ENCODE results near the gene ZCCHC13. TPM values are rescaled to one million over a fixed set of nuclear protein-coding genes. Genes with fewer than 3 reads are reported as not detected.
"Not testable (repeated sequence)": the region's sequence is repeated elsewhere in the genome, so short reads cannot be mapped to it uniquely, and the experiment has no call there.

Gene ZCCHC13
- total and polyA plus RNA-seq, 2 experiments from 2014 or later = not detected

- H3K4me2 ChIP-seq (ENCODE audit: unreplicated experiment) = no peak overlapping the region
- no peak overlapping the region for H3K4me3 ChIP-seq
- WGBS, 2 experiments (ENCODE audit: low coverage in 1 of 2, low lambda C conversion rate in 2 of 2, missing lambda C conversion rate in 2 of 2) = 92 to 97% methylated on average over 4 of the region's 4 CpGs
- H3K9me2 ChIP-seq (ENCODE audit: insufficient read depth) = no peaks in the 10 kb centered on the region
- no peak overlapping the region for H3K27ac ChIP-seq
- no peak for DNase-seq
- in situ Hi-C loops (cut with MboI) = no loop called here
- no peaks in the 10 kb centered on the region for H3K36me3 ChIP-seq (ENCODE audit: low read depth)
- H3K4me1 ChIP-seq (ENCODE audit: insufficient read depth) = no peaks in the 10 kb centered on the region
- no peaks in the 10 kb centered on the region for H3K27me3 ChIP-seq (replicated peaks; ENCODE audit: insufficient read depth)
- no peak for TF ChIP-seq EZH2 (IDR thresholded peaks at IDR 0.05; ENCODE audit: insufficient read depth, poor library complexity, severe bottlenecking)
- TF ChIP-seq EZH2phosphoT487 (IDR thresholded peaks at IDR 0.05; ENCODE audit: insufficient read depth, low read depth) = no peak
- no peaks in the 10 kb centered on the region for H4K20me1 ChIP-seq (ENCODE audit: insufficient read depth)
- no peaks in the 10 kb centered on the region; the same call in 1 of the 2 replicates for H3K79me2 ChIP-seq (ENCODE audit: insufficient read depth)
- no peak overlapping the region for H3K9ac ChIP-seq
- H3K9me3 ChIP-seq (ENCODE audit: low read depth) = no peaks in the 10 kb centered on the region
- H2AFZ ChIP-seq = no peak overlapping the region
- H3F3A ChIP-seq (ENCODE audit: insufficient read depth) = no peaks in the 10 kb centered on the region
Observed at GRCh38 chrX:74297766-74298165, 6.2 kb upstream of the ZCCHC13 start.

GRCh38 chrX:74300869-74301268, 3.1 kb upstream of the ZCCHC13 start:
- H2AFZ ChIP-seq = no peak overlapping the region
- H3K9ac ChIP-seq = no peak overlapping the region
- H3K9me3 ChIP-seq (ENCODE audit: low read depth) = no peaks in the 10 kb centered on the region
- H3F3A ChIP-seq (ENCODE audit: insufficient read depth) = no peaks in the 10 kb centered on the region
- H3K4me2 ChIP-seq (ENCODE audit: unreplicated experiment) = no peak overlapping the region
- H3K9me2 ChIP-seq (ENCODE audit: insufficient read depth) = no peaks in the 10 kb centered on the region
- no peaks in the 10 kb centered on the region for H3K4me1 ChIP-seq (ENCODE audit: insufficient read depth)
- 53 to 63% methylated on average over 4 of the region's 4 CpGs for WGBS, 2 experiments (ENCODE audit: low coverage in 1 of 2, low lambda C conversion rate in 2 of 2, missing lambda C conversion rate in 2 of 2)
- no peak overlapping the region for H3K4me3 ChIP-seq
- H3K36me3 ChIP-seq (ENCODE audit: low read depth) = no peaks in the 10 kb centered on the region
- in situ Hi-C loops (cut with MboI) = no loop called here
- no peaks in the 10 kb centered on the region for H4K20me1 ChIP-seq (ENCODE audit: insufficient read depth)
- DNase-seq = no peak
- no peak overlapping the region for H3K27ac ChIP-seq
- no peaks in the 10 kb centered on the region for H3K79me2 ChIP-seq (ENCODE audit: insufficient read depth)
- H3K27me3 ChIP-seq (replicated peaks; ENCODE audit: insufficient read depth) = no peaks in the 10 kb centered on the region
- TF ChIP-seq EZH2phosphoT487 (IDR thresholded peaks at IDR 0.05; ENCODE audit: insufficient read depth, low read depth) (no peak), EZH2 (IDR thresholded peaks at IDR 0.05; ENCODE audit: insufficient read depth, poor library complexity, severe bottlenecking) (no peak)

- no peak overlapping the region for H3K27ac ChIP-seq
- no peaks in the 10 kb centered on the region for H3K36me3 ChIP-seq (ENCODE audit: low read depth)
- no peak overlapping the region for H2AFZ ChIP-seq
- no peak overlapping the region for H3K4me3 ChIP-seq
- H3K79me2 ChIP-seq (ENCODE audit: insufficient read depth) = no peaks in the 10 kb centered on the region
- 30 to 31% methylated on average over 3 to 4 of the region's 4 CpGs for WGBS, 2 experiments (ENCODE audit: low coverage in 1 of 2, low lambda C conversion rate in 2 of 2, missing lambda C conversion rate in 2 of 2)
- no peaks in the 10 kb centered on the region for H3K9me2 ChIP-seq (ENCODE audit: insufficient read depth)
- no peaks in the 10 kb centered on the region for H4K20me1 ChIP-seq (ENCODE audit: insufficient read depth)
- no peaks in the 10 kb centered on the region for H3F3A ChIP-seq (ENCODE audit: insufficient read depth)
- in situ Hi-C loops (cut with MboI) = no loop called here
- no peaks in the 10 kb centered on the region for H3K27me3 ChIP-seq (replicated peaks; ENCODE audit: insufficient read depth)
- no peaks in the 10 kb centered on the region for H3K9me3 ChIP-seq (ENCODE audit: low read depth)
- no peak for DNase-seq
- H3K4me1 ChIP-seq (ENCODE audit: insufficient read depth) = no peaks in the 10 kb centered on the region
- no peak overlapping the region for H3K9ac ChIP-seq
- H3K4me2 ChIP-seq (ENCODE audit: unreplicated experiment) = no peak overlapping the region
- TF ChIP-seq EZH2 (IDR thresholded peaks at IDR 0.05; ENCODE audit: insufficient read depth, poor library complexity, severe bottlenecking) = no peak
- TF ChIP-seq EZH2phosphoT487 (IDR thresholded peaks at IDR 0.05; ENCODE audit: insufficient read depth, low read depth) = no peak
Observed at GRCh38 chrX:74318672-74319071, 14.7 kb downstream of the ZCCHC13 start.

- DNase-seq; H3K27me3 ChIP-seq (replicated peaks; ENCODE audit: insufficient read depth); H3K4me3 ChIP-seq; H3K36me3 ChIP-seq (ENCODE audit: low read depth); H3K9me3 ChIP-seq (ENCODE audit: low read depth); H3K4me1 ChIP-seq (ENCODE audit: insufficient read depth); H3K9me2 ChIP-seq (ENCODE audit: insufficient read depth); H3F3A ChIP-seq (ENCODE audit: insufficient read depth); H3K79me2 ChIP-seq (ENCODE audit: insufficient read depth); in situ Hi-C loops (cut with MboI); H3K27ac ChIP-seq; H3K9ac ChIP-seq; H3K4me2 ChIP-seq (ENCODE audit: unreplicated experiment); H2AFZ ChIP-seq; H4K20me1 ChIP-seq (ENCODE audit: insufficient read depth): not testable (repeated sequence)
- WGBS, 2 experiments (ENCODE audit: low coverage in 1 of 2, low lambda C conversion rate in 2 of 2, missing lambda C conversion rate in 2 of 2) = 88 to 100% methylated on average over 2 of the region's 2 CpGs
Observed at GRCh38 chrX:74319321-74319720, 15.3 kb downstream of the ZCCHC13 start.

GRCh38 chrX:74321191-74321590, 17.2 kb downstream of the ZCCHC13 start:
- Histone ChIP-seq H3K4me1 (ENCODE audit: insufficient read depth) (no peaks in the 10 kb centered on the region), H3F3A (ENCODE audit: insufficient read depth) (no peaks in the 10 kb centered on the region), H3K79me2 (ENCODE audit: insufficient read depth) (no peaks in the 10 kb centered on the region), H3K27me3 (replicated peaks; ENCODE audit: insufficient read depth) (no peaks in the 10 kb centered on the region), H4K20me1 (ENCODE audit: insufficient read depth) (no peaks in the 10 kb centered on the region), H3K4me2 (ENCODE audit: unreplicated experiment) (no peak overlapping the region), H3K9me3 (ENCODE audit: low read depth) (no peaks in the 10 kb centered on the region), H3K9me2 (ENCODE audit: insufficient read depth) (no peaks in the 10 kb centered on the region), H3K27ac (no peak overlapping the region), H3K4me3 (no peak overlapping the region), H3K9ac (no peak overlapping the region), H3K36me3 (ENCODE audit: low read depth) (no peaks in the 10 kb centered on the region), H2AFZ (no peak overlapping the region)
- DNase-seq = no peak
- 80 to 84% methylated on average over 1 to 24 of the region's 27 CpGs for WGBS, 2 experiments (ENCODE audit: low coverage in 1 of 2, low lambda C conversion rate in 2 of 2, missing lambda C conversion rate in 2 of 2)
- TF ChIP-seq EZH2phosphoT487 (IDR thresholded peaks at IDR 0.05; ENCODE audit: insufficient read depth, low read depth) (no peak), EZH2 (IDR thresholded peaks at IDR 0.05; ENCODE audit: insufficient read depth, poor library complexity, severe bottlenecking) (no peak)
- in situ Hi-C loops (cut with MboI) = no loop called here

Measured in GM23248 (cell line).